ENCODE measurements around the gene CDH4. TPM values are rescaled to one million over a fixed set of nuclear protein-coding genes. Genes with fewer than 3 reads are reported as not detected.

The CDH4 gene
- total and polyA plus RNA-seq, 8 donors: under 0.01 to 2.2 (median 0.11) TPM; not detected in 2

DNA sequence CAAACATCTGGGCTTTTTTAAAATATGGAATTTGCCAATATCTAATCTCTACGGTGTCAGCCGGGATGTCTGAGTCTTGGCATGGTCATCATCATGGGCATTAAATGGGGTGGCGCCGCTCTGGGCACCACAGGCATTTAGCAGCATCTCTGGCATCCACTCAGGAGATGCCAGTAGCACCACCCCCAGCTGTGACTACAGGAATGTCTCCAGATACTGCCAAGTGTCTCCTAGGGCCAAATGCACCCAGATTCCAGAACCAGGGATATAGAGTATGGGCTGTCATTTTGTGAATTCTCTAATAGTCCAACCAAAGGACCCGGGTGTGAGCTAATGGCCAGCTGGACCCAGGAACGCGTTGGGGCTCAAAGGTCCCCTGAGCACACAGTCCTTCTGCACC is 452.6 kb downstream of the CDH4 start:
- Histone ChIP-seq H3K4me1 (no peaks in the 10 kb centered on the region), H3K27me3 (peaks cover 0 to 50% (median 0%) of the 10 kb centered on the region in 3 donors), H3K9me3 (no peaks in the 10 kb centered on the region), H3K36me3 (no peaks in the 10 kb centered on the region), H3K4me3 (no peak overlapping the region), H3K27ac (no peak overlapping the region)
- WGBS, 5 donors: 84 to 92% (median 88%) methylated on average over 6 to 7 of the region's 7 CpGs
- TF ChIP-seq, protein P1, sequence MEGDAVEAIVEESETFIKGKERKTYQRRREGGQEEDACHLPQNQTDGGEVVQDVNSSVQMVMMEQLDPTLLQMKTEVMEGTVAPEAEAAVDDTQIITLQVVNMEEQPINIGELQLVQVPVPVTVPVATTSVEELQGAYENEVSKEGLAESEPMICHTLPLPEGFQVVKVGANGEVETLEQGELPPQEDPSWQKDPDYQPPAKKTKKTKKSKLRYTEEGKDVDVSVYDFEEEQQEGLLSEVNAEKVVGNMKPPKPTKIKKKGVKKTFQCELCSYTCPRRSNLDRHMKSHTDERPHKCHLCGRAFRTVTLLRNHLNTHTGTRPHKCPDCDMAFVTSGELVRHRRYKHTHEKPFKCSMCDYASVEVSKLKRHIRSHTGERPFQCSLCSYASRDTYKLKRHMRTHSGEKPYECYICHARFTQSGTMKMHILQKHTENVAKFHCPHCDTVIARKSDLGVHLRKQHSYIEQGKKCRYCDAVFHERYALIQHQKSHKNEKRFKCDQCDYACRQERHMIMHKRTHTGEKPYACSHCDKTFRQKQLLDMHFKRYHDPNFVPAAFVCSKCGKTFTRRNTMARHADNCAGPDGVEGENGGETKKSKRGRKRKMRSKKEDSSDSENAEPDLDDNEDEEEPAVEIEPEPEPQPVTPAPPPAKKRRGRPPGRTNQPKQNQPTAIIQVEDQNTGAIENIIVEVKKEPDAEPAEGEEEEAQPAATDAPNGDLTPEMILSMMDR (IDR thresholded peaks at IDR 0.05): no peak
- TF ChIP-seq POLR2AphosphoS5 (IDR thresholded peaks at IDR 0.05): no peak
- TF ChIP-seq POLR2A (IDR thresholded peaks at IDR 0.05): no peak
- TF ChIP-seq EP300 (IDR thresholded peaks at IDR 0.05): no peak
- intact Hi-C loops (cut with DNase I; ENCODE audit: low total_unique reads): no loop called here
- DNase-seq: no peak

DNA sequence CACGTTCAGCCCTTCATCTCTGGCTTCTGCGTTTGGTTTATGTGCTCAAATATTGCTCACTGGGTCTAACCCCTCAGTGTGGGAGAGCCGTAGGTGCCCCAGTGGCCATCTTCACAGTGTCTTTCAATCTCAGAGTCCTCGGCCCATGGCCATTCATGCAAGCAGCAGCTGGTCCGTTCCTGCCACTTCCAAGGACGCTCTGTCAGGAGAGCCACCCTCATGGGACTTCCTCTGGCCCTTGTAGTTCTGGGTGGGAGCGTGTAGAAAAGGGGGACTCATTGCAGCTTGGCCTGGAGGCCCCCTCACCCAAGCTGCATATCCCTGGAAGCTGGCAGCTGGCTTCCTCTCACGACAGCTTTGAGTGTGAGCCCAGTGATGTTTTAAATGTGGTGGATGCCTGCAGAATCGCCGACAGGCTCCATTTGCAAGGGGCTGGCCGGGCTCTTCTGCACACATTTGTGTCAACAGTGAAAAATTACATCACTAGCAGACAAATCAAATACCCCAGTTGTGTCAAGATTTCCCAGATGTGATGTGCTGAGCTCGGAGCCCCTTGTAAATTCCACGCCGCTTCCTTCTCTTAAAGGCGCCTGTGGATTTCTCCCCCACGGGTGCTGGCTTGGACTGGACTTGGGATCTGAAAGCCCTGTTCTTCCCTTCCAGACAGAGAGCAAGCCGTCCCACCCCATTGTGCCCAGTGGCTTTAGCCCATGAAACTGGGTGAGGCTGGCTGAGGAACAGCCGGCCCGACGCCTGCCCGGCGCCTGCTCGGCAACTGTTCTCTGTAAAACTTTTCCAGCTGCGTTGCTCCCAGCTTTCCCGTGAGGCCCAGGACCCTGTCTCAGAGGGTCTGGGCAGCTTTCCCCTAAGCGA is 453.6 kb downstream of the CDH4 start:
- Histone ChIP-seq H3K4me3 (no peak overlapping the region), H3K4me1 (no peaks in the 10 kb centered on the region), H3K27ac (no peak overlapping the region), H3K36me3 (no peaks in the 10 kb centered on the region), H3K27me3 (peaks cover 0 to 55% (median 0%) of the 10 kb centered on the region in 3 donors), H3K9me3 (no peaks in the 10 kb centered on the region)
- 59 to 66% (median 61%) methylated on average over 20 to 26 of the region's 26 CpGs for WGBS, 5 donors
- intact Hi-C loops (cut with DNase I; ENCODE audit: low total_unique reads): no loop called here
- DNase-seq: no peak
- TF ChIP-seq, protein P1 (IDR thresholded peaks at IDR 0.05): no peak
- TF ChIP-seq POLR2AphosphoS5 (IDR thresholded peaks at IDR 0.05) (no peak), POLR2A (IDR thresholded peaks at IDR 0.05) (no peak), EP300 (IDR thresholded peaks at IDR 0.05) (no peak)

DNA sequence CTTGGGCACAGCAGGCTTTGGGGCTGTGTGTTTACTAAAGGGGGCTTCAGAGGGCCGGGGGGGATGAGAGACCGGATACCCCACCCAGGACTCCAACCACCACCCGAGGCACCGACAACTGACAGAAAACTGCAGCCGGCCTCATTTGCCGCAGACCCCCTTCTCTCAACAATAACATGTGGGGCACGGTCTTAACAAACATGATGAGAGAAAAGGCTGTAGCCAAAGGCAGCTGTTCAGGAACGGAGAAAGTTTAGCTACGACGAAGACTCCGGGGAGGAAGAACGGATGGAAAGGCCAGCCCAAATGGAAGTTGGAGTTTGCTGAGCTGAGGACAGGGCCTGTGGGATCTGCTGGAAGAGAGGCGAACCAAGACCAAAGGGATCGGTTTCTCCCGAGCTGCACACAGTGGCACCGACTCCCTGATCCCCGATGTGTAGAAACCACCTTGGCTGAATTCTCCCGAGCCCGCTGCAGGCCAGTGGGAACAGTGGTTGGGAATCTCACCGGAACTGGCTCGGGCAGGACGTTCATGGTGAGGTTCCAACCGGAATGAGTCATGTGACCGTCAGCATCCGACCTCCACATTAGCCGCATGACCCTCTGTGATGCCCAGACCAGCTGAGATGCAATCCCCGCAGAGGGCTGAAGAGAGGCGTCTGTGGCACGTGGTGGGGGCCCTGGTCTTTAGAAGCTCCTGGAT is 454.3 kb downstream of the CDH4 start:
- H3K4me1 ChIP-seq: no peaks in the 10 kb centered on the region
- H3K9me3 ChIP-seq: no peaks in the 10 kb centered on the region
- no peak overlapping the region for H3K4me3 ChIP-seq
- H3K27me3 ChIP-seq: peaks cover 0 to 55% (median 0%) of the 10 kb centered on the region in 3 donors
- no peak for DNase-seq
- intact Hi-C loops (cut with DNase I; ENCODE audit: low total_unique reads): no loop called here
- H3K36me3 ChIP-seq: no peaks in the 10 kb centered on the region
- no peak for TF ChIP-seq POLR2A (IDR thresholded peaks at IDR 0.05)
- TF ChIP-seq POLR2AphosphoS5 (IDR thresholded peaks at IDR 0.05): no peak
- TF ChIP-seq, protein P1 (IDR thresholded peaks at IDR 0.05): no peak
- TF ChIP-seq EP300 (IDR thresholded peaks at IDR 0.05): no peak
- no peak overlapping the region for H3K27ac ChIP-seq
- WGBS, 5 donors: 76 to 87% (median 82%) methylated on average over 25 to 29 of the region's 29 CpGs

DNA sequence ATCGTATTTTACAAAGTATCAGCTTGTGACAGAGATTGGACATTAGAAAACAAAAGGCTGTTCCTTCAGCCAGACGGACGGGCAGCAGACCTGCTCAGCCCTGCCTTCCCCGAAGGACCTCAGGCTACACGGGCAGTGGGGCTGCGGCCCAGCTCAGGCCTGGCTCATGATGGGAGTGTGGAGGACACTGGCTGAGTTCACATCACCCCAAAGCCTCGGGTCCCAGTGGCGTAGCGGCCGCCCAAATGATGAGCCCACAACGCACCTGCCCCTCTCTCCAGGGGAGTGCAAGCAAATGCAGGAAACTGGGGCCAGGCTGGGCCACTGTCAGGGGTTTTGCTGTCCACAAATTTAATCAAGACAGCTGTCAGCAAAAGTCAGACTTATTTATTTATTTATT is 456.8 kb downstream of the CDH4 start:
- Histone ChIP-seq H3K4me3 (no peak overlapping the region), H3K9me3 (no peaks in the 10 kb centered on the region), H3K36me3 (no peaks in the 10 kb centered on the region), H3K4me1 (no peaks in the 10 kb centered on the region), H3K27ac (no peak overlapping the region), H3K27me3 (peaks cover 0 to 60% (median 0%) of the 10 kb centered on the region in 3 donors)
- intact Hi-C loops (cut with DNase I; ENCODE audit: low total_unique reads): no loop called here
- WGBS, 5 donors: 81 to 92% (median 90%) methylated on average over 11 of the region's 11 CpGs
- DNase-seq: no peak
- TF ChIP-seq, protein P1 (IDR thresholded peaks at IDR 0.05): no peak
- no peak for TF ChIP-seq POLR2A (IDR thresholded peaks at IDR 0.05)
- TF ChIP-seq EP300 (IDR thresholded peaks at IDR 0.05): no peak
- TF ChIP-seq POLR2AphosphoS5 (IDR thresholded peaks at IDR 0.05): no peak
